GM21381 (cell line): ENCODE results near the gene CUZD1.

Source experiments
- ATAC-seq: cut with Tn5 transposase; IDR thresholded peaks from one replicate; pipeline ENCODE4 v1.9.1; 2021; ENCODE audit warnings: mild to moderate bottlenecking, moderate library complexity; ENCODE audit not compliant: unreplicated experiment

Gene CUZD1

GRCh38 chr10:122856902-122857301 is 11.2 kb upstream of the CUZD1 start:
- ATAC-seq, result no peak

GRCh38 chr10:122855745-122856144 is 10.1 kb upstream of the CUZD1 start:
- ATAC-seq, result no peak

DNA sequence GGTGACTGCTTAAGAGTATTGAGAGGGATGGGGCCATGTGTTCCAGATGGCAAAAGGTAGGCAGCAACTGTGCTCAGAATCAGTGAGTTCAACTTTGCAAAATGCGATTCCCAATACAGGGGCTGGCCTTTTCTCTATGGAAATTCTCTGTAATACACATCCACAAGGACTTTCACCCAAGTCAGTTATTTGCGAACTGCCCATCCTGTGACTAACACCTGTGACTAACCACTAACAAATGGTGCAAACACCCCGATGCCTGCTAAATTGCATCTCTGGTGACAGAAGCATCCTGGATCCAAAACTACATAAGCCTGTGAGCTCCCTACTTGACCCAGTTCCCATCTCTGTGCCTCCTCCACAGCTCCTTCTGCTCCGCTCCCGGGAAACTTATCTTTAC is 9.0 kb upstream of the CUZD1 start:
- ATAC-seq, result no peak

GRCh38 chr10:122853665-122854313 is 8.1 kb upstream of the CUZD1 start:
- ATAC-seq, result no peak

DNA sequence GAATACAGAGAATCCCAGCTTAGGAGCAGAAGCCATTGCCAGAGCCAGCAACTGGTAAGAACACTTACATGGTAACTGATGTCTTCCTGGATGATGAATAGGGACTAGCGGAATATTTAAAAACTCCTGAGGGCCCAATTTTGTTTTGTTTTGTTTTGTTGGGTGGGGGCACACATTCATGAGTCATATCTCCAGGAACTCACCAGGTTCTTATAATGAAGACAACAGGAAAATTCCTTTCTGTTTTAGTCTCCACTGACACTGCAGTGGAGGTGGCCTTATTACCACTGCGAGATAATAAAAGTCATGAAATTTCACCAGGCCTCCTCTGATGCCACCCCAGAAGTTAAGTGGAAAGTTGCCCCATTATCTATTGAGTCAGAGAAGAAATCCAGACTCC is 6.6 kb upstream of the CUZD1 start:
- ATAC-seq, result no peak

- no peak for ATAC-seq
Observed at GRCh38 chr10:122850705-122851640, 5.3 kb upstream of the CUZD1 start.

DNA sequence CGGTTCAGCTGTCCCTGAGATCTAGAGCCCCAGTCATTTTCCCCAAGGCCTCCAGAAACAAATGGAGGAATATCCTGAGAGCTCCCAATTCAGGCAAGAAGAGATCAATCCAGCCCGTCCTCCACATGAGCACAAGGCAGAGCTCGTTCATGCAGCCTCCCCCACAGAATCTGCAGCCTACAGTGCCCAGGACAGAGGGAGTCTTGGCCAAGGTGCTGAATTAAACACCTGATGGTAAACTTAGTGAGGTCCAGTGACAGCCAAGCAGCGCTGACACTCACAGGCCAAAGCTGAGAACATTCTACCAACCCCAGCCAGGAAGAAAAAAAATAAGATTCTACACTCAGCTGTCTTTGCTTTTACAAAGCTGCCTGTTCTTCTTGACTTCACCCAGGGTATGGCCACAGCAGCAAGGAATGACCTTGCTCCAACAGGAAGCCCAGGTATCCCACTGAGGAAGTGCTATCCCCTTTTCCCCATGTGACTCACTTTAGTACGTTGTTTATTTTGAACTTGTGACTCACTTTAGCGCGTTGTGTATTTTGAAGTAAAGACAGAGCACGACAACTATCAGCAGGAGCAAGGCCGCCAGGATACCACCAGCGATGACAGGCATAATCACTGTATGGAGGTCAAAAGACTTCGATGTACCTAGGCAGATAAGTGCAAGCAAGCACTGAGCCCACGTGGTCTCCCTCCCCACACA is 4.4 kb upstream of the CUZD1 start:
- no peak for ATAC-seq

DNA sequence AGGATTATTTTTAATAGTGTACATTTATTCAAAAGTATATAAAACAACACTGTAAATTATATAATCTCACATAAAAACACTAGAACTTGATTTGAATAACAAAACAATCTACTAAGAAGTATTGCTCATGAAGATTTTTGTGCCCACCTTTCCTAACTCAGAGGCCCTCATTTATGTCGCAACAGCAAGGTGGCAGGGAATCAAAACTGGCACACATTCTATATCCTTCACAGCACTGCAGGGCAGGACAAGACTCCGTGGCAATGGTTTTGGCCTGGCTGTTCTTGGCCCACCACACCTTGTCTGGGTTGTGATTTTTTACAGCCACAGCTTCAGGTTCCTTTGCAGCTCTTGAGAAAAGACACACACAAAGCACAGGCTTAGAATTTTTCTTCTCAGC is 3.4 kb upstream of the CUZD1 start:
- no peak for ATAC-seq

GRCh38 chr10:122847782-122848604 is 2.3 kb upstream of the CUZD1 start:
- no peak for ATAC-seq

GRCh38 chr10:122844146-122844545 is 1.5 kb downstream of the CUZD1 start:
- no peak for ATAC-seq

DNA sequence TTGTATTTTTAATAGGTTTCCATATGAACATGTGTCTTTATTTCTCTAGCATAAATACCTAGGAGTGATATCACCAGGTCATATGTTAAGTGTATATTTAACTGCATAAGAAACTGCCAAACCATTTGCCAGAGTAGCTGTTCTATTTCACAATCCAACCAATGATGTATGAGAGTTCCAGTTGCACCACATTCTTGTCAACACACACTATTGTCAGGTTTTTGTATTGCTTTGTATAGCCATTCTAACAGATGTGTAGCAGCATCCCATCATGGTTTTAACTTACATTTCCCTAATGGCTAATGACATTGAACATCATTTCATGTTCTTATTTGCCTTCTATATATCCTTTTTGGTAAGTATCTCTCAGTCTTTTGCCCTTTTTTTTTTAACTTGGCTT is 4.1 kb downstream of the CUZD1 start:
- no peak for ATAC-seq

GRCh38 chr10:122839505-122839904 is 6.2 kb downstream of the CUZD1 start:
- no peak for ATAC-seq

DNA sequence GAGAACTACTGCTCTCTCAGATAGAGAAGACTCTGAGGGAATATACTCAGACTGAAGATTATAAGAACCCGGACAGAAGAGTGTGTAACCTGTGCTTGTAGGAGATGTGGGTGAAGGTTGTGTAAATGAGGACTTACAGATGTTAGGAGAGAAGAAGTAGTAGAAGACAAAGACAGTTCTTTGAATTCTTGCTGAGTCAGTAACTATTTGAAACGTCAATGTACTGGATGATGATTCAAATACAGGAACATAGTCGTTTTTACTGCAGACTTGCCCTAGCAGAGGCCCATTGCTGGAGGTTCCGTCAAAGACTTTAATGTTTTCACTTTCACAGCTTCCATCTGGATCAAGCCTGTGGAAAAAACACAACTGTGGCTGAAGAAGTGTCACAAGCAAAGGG is 6.8 kb downstream of the CUZD1 start:
- no peak for ATAC-seq

DNA sequence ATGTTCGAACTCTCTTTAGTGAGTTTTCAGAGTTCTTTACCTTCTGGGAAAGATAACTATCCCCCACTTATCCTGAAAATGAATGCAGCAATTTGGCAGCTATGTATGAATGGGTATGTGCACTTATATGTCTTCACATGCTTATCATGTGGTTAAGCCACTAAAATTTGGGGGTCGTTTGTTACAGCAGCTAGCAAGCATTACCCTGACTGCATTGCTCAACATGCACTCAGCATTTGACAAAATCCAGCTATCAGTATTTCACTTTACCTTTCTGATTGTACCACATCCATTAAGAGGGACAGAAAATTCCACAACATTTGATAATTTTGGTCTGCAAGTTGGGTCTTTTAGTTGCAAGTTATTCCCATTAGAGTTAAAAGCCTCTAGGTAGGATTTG is 9.7 kb downstream of the CUZD1 start:
- no peak for ATAC-seq

DNA sequence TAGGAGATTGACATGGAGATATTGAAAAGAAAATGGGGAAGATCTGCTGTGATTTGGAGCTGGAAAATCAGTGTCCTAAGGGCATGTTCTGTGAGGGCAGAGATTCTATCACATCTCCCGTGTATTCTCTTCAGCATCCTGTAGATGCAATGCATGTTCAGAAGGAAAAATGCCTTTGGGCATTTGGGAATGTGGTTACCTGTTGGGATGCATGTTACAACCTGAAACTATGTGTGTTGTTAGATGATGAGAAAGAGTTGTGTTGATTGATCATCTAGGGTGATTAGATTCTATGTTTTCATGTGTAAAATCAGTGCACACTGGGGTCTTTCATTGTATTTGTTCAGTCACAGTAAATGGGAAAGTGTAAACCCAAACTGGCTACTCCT is 14.7 kb downstream of the CUZD1 start:
- no peak for ATAC-seq

GRCh38 chr10:122830273-122830964 is 15.2 kb downstream of the CUZD1 start:
- no peak for ATAC-seq

GRCh38 chr10:122829454-122829853 is 16.2 kb downstream of the CUZD1 start:
- no peak for ATAC-seq

GRCh38 chr10:122828716-122829255 is 16.9 kb downstream of the CUZD1 start:
- no peak for ATAC-seq

GRCh38 chr10:122827302-122827701 is 18.4 kb downstream of the CUZD1 start:
- ATAC-seq, result no peak
